NCI-H1694 (cell line): ENCODE results near the gene PARD3.
A peak's percentile ranks its signal among the peaks of the same experiment; 100 is the strongest.

ENCODE experiments used
- DNase-seq: peaks from one replicate; lab custom pipeline; 2025; lab: John Stamatoyannopoulos, UW

Gene PARD3

DNA sequence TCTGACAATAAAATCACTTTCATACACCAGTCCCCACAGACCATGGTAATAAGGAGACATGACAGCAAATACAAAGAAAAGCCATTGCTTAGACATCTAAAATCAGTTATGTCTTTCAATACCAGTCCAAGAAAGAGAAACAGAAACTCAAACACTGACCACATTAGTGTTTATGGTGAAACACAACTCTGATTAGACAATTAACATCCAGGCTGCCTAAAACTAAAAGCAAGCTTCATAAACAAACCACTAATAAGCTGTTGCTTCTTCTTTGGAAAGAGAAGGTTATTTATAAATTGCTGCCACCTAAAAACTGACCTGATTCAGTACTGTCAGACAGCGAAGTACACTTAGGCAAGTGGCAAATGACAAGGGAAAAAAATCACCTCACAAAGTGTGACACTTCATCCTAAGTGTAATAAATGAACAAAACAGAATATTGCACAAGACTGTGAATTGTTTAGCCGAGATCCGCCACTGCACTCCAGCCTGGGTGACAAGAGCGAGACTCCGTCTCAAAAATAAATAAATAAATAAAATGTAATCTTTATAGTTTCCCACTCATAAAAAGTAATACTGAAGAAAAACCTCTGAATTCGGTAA is 277.4 kb downstream of the PARD3 start:
- no peak for DNase-seq

DNA sequence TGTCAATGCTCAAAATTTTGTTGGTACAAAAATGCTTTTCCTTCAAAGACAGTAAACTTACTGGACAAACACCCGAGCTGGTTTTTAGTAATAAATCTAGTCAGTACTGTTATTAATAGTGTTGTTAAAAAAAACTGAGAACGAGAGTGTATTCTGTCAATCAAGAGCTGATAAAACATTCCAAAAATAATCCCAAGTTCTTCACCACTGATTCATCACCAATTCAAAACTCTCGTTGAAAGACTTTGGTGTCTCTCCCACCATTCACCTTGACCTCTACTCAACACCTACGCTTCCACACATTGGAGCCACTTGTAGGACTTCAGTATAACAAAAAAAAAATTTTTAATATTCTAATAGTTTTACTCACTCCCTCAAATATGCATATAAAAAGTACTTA is 279.2 kb downstream of the PARD3 start:
- DNase-seq: no peak

DNA sequence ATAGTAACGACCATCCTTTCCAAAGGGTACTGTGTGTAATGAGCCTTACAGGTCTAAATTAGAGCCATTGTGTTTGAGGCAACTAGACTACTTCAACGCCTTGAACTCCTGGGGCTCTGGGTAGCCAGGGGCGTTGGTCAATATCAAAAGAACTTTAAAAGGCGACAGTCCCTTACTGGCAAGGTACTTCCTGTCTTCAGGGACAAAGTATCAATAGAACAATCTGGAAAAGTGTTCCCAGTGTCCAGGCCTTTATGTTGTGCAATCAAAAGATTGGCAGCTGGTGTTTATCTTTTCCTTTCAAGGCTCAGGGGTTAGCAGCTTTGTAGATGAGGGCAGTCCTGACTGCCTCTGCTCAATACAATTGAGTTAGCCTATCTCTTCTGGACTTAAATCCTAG is 284.3 kb downstream of the PARD3 start:
- no peak for DNase-seq

DNA sequence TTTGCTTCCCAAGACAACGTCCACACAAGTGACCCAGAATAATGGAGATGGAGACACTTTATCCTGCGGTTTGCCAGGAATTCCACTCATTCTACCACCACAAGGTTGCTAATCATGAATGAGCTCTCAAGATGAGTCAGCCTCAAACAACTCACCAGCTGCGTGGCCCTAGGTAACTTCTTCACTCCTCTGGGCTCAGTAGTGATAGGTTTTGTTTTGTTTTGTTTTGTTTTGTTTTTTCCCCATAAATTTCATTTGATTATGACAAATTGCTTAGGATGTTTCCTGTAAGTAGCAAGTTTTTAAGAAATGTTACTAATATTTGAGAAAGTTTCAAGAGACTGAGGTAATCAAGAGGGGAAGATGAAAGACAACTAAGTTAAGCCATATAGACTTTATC is 286.8 kb downstream of the PARD3 start:
- no peak for DNase-seq

DNA sequence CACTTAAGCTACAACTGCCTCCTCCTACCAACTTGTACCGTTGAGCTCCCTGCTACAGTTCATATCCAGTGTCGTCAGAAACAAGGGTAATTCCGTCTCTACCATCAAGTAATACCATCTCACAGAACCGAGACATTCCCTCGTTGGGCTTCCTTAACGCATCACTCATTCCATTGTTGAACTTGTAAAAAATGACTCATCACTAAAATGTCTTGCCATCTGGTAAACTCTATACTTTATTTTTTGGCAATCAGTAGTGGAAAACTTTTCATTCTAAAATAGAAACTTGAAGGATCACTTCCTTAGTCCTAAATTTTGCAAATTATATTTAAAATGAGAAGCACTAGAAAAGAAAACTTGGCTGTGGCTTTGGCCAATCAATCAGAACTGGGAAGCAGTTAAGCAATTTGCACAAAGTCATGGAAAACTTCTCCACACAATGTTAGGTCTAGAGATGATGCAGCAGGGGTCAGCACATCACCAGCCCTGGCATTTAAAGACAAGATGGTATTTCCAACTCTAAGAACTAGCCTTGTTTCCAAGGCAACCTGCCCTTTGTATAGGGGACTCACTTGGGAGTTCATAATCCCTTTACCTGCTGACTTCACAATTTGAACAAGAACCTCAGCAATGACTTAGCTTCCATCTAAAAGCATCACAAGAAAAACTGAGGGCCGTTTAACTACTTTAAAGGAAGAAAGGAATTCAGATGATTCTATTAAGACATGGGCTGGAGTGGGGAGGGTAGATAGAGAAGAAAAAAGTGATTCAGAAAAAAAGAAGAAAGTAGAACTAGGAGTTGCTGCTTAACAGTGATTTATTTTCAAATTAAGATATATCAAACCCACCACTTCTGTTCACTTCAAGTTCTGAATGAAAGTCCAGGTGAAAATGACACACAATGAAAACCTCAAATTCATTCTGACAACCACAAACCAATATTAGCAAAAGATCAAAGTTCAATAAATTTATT is 288.1 kb downstream of the PARD3 start:
- DNase-seq: no peak

DNA sequence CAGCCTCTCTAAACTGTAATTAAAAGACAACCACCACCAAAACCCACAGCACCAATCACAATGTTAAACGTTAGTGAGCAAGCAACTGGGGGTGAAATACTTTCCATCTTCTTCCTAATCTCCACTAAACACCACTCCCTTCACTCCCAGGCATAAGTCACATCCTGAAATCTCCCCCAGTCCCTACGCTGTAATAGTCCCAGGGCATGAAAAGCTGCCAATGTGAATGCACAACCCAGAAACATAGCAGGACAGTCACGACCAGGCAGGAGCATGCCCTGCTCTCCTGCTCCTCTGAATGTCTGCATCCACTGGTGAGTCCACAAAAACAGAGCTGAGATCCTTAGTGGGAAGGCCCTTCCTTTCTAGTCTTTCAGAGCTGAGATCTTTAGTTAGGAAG is 288.9 kb downstream of the PARD3 start:
- no peak for DNase-seq

DNA sequence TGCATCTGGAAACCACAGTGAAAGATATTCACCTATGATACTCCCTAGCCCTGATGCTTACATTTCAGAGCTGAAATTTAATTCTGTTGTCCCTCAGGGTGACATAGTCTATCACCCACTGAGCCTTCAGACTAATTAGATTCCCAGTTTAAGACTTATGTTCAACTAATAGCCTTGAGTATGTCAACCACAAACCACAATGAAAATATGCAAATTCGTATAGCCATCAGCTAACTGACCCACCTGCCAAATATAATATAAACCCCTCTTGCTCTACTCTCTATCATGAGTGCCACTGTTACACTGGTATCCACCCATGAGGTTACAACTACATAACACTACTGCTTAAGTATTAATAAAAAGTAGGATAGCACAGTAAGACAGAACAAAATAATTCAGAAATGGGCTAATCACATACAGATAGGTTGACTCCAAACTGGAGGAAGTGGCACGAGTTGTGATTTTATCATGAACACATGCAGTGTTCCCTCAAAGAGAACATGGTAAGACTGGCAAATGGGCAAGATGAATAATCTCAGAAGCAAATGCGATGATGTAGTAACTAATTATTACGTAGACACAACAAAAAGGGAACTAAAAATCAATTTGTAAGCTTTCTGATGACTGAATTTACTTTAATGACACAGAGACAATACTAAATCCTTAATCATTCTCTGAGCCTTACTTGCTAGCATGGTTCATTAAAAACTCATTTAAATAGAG is 290.6 kb downstream of the PARD3 start:
- no peak for DNase-seq

DNA sequence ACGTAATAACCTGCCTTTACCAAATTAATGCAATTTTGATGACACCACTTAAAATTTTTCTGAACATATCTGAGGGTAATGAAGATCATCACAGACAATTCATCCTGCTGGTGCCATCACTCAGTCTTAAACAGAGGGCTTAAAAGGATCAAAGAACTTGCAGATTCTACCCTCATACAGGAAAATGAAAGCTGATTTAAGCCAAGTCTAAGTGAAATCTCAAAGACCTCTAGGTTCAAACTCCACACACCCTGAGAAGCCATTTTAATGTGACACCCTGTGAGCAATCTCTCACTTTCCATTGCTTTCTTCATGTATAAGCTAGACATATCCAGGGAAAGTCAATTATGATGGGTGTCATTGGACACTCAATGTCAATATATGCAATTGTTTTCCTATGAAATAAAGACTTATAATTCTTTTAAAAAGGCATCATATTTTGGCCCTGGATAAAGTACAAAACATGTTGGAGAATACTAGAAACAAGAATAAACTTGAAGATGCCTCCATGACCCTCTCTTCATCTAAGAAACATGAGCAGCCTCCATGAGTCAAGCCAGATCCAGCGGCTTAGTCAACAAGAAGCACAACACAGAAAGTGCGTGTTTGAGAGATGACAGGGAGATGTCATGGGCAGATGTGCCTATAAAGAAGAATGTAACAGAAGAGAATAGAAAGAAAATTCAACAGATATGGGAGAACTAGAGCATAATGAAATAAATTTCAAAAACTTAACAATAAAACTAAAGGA is 291.9 kb downstream of the PARD3 start:
- no peak for DNase-seq

DNA sequence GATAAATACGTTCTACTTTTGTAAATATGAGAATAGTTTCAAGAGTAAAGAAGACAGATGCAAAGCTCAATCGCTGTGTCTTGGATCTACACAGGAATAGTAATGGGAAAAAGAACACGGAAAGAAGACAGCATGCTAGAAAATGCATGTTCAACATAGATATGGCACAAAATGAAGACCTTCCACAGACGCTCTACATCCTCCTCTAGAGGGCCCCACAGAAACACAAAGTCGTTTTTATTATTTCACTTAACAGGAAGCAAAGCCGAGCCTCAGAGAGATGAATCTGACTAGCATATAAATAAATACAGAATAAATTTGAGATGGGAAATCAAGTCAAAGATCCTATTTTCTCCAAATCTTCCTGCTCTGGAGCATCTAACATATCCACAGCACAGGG is 292.6 kb downstream of the PARD3 start:
- DNase-seq: peak; percentile 42

DNA sequence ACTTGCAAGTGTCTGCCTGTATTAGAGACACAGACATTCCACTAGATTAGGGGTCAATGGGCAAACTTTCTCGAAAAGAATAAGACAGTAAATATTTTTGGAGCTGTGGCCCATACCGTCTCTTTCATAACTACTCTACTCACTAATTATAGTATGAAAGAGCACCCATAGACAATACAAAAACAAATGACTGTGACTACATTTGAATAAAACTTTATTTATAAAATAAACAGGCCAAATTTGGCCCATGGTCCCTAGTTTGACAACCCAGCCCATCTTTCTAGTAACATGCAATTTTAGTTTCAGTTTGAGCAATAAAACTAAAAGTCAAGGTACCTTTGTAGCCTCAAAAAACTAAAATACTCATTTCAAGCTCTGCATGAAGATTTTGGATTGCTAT is 294.6 kb downstream of the PARD3 start:
- DNase-seq: no peak

DNA sequence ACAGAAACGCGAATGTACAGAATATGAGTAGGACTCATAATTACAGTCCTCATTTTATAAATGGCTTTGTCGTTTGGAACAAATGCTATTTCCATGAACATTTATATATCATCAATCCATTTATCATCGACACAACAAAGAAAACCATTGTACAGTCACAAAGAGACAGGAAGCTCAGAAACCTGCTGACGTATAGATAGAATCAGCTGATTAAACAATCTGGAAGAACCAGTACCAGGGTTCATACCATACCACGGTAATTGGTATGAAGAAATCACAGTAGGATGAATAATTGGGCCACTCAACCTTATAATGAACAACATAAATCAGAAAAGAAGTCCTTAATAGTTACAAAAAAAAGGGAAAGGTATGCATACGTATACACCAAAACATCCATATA is 295.0 kb downstream of the PARD3 start:
- no peak for DNase-seq

DNA sequence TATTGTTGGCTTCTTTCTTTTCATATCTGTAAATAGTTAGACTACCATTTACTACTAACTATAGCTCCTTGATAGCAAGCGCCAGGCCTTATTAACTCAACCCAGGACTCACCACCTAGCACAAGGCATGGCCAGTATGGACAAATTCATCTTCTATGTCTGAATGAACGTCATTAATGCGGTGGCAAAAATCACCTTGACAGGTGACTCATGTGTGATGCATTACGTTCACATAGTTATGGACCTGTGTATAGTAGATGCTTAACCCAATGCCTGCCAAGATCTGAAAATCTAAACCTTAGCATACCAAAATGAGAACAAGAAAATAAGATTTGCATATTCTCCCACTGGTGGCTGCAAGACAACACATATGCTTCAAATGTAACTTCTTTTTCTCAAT is 300.8 kb downstream of the PARD3 start:
- no peak for DNase-seq

DNA sequence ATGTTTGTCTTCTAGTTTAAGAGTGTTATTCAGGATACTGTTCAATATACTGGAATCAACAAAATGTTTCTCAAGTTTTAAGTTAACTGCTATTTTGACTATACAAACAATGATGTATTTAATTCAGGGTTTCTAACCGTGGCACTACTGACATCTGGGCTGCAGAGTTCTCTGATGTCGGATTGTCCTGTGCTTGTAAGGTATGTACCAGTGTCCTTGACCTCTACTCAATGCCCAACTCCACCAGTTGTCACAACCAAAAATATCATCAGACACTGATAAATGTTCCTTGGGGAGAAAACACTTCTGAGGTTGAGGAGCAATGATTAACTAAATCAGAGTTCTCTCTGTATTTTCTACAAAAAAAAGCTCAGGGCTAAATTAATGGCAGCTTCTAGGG is 301.5 kb downstream of the PARD3 start:
- no peak for DNase-seq

DNA sequence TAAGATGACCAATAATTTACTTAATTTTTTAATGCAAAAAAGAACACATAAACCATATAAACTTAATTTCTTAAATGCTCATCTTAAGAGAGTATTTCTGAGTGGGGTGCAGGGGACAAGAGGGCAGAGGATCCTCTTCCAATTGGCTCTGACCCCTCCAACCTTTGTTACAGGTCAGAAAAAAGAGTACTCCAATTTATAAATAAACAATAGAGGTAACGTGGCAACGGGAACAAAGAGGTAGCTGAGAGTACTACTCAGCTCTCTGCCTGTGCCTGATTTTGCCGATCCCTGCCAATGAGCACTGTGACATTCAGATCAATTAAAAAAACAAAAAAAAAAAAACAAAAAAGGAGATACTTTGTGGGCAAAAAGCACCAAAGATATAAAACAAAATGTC is 307.9 kb downstream of the PARD3 start:
- no peak for DNase-seq

DNA sequence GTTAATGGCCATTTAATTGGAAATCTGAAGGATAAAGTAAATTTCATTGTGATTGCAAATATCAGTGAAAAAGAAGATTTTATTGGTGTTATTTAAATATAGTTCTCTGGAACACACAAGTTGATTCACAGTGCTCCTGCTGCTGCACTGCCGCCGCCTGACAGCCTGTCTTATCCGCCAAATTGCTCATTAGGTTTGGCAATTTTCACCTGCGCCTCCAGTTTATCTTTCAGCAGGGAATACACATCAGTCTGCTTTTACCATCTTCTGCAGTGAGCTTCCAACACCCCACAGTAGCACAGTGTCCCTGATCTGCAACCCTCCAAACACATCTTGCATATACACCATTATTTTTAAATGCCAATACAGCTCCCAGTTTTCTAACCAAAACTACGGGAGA is 308.3 kb downstream of the PARD3 start:
- DNase-seq: no peak

DNA sequence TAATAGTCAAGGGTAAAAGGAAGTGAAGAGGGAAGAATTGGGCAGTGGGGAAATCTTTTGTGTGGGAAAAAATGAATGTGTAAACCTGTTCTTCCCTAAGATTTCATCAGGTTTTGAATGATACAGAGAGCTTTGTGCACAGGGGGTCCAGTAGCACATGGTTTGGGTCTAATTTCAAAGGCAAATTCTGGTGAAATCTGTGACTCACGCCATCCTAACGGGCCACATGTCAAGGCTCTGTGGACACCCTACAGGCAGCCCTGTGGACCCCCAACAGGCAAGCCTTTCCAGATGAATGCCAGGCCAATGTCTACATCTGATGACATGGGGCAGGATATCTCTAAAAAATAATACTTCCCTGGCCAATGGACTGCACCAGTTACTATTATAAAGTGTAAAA is 309.8 kb downstream of the PARD3 start:
- DNase-seq: no peak

DNA sequence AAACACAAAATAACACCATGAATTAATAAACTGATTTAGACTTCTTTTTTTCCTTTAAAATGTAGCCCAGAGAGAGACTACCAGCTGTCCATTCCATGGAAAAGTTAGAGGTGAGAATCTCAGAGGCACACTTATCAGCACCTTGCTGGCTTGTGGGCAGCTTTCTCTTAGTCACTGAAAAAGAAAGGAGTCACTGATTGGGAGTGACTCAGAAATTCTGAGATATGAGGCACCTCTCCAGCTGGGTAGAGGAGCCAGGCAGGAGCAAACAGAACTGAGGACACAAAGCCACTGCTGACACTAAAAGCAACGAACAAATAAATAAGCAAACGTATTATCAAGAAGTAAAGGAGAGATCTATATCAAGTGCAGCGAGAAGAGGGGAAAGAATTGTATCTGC is 310.6 kb downstream of the PARD3 start:
- DNase-seq: no peak

DNA sequence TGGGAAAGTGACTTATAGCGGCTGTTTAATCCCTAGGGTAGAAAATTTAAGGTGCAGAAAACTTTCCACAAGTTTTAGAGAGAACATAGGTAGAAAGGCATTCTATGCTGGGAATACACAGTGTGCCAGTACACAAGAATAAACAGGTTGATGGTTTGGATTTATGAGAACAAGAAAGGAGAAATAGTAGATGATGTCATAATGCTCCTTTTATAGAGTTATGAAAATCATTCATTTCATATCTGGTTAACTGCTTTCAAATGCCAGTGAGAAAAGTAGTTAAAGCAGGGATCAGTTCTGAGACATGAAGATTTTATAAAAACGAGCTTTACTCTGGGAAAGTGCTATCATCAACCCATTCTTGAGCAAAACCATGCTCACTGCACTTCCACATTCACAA is 311.4 kb downstream of the PARD3 start:
- no peak for DNase-seq

DNA sequence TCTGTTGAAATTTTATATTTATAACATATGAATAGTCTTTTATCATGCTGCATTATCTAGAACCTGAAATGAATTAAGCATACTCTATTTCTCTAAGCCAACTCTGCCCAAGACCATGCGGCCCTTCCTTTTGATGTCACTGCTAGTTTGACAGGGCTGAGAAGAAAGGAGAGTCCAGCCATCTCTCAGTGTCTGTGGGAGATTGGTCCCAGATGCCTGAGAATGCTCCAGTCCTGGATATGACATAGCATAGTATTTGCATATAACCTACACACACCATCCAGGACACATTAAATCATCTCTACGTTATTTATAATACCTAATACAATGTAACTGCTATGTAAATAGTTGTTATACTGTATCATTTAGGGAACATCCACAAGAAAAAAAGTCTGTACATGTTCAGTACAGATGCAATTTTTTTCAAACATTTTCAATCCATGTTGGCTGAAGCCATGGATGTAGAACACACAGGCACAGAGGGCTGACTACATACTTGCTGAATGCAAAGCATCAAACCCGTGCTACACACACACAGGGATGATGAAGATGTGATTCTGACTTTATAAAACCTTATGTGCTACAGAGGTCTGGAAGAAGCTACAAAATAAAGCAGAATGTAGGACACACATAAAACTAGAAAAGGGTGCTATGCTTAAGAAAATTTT is 315.4 kb downstream of the PARD3 start:
- DNase-seq: no peak

DNA sequence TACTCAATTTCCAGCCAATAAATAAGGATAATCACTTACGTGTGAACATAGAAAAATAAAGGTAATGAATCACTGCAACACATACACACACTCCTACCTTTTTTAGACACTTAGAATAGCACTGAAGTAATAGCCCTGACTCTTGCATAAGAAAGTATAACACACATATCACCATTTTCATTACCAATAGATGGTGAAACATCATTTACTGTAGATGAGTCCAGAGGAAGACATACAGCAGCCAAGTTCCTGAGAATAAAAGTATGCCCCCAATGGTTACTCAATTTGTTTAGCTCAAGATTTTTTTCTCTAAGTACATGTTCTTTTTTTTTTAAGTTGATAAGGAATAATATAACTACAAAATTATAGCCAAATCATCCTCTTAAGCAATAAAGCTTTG is 316.3 kb downstream of the PARD3 start:
- DNase-seq: no peak

DNA sequence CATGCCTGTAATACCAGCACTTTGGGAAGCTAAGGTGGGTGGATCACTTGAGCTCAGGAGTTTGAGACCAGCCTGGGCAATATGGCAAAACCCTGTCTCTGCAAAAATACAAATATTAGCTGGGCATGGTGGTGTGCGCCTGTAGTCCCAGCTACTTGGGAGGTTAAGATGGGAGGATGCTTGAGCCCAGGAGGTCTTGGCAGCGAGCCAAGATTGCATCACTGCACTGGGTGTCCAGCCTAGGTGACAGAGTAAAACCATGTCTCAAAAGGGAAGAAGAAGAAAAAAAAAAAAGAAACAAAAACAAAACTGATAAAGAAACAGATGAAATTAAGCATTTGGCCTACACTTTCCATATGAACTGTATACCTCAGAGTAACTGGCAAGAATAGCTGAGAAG is 319.2 kb downstream of the PARD3 start:
- DNase-seq: no peak

DNA sequence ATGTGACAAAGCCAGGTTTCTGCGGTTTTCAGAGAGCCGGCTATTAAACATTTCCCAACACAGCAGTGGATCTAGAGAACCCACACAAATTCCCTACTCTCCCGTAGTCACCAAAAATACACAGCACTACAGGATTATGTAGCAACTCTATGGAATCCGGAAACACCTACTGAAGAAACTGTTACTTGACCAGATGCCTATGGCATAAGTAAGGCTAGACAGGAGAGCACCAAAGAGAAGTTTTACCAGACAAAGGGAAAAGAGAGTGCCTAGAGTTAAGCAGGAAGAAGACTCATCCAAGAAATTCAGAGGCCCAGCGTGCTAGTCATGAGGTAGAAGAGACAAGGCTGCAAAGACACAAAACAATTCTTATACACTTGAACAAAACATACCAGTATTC is 321.1 kb downstream of the PARD3 start:
- DNase-seq: no peak
